ENCODE measurements around the gene CD84. TPM values are rescaled to one million over a fixed set of nuclear protein-coding genes. Genes with fewer than 3 reads are reported as not detected.
"Not testable (repeated sequence)": the region's sequence is repeated elsewhere in the genome, so short reads cannot be mapped to it uniquely, and the experiment has no call there.

The CD84 gene
- polyA plus RNA-seq, 3 donors = 14.5 to 33.5 (median 31.8) TPM

DNA sequence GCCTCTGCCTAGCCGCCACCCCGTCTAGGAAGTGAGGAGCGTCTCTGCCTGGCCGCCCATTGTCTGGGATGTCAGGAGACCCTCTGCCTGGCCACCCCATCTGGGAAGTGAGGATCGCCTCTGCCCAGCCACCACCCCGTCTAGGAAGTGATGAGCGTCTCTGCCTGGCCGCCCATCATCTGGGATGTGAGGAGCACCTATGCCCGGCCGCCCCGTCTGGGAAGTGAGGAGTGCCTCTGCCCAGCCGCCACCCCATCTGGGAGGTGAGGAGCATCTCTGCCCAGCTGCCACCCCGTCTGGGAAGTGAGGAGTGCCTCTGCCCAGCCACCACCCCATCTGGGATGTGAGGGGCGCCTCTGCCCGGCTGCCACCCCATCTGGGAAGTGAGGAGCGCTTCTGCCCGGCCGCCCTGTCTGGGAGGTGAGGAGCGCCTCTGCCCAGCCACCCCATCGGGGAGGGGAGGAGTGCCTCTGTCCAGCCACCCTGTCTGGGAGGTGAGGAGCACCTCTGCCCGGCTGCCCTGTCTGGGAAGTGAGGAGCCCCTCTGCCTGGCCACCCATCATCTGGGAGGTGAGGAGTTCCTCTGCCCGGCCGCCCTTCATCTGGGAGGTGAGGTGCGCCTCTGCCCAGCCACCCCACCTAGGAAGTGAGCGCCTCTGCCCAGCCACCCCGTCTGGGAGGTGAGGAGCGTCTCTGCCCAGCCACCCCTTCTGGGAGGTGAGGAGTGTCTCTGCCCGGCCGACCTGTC lies 47.3 kb downstream of the CD84 start:
- intact Hi-C loops (cut with micrococcal nuclease); H3K4me1 Mint-ChIP-seq; H3K9ac ChIP-seq (ENCODE audit: insufficient read depth, low read length, poor library complexity, severe bottlenecking); H3K27me3 Mint-ChIP-seq (ENCODE audit: low read depth in 3 of 3); H3K27ac ChIP-seq (ENCODE audit: low read depth in 1 of 2, low read length in 2 of 2); DNase-seq; H3K79me2 ChIP-seq (ENCODE audit: insufficient read depth, low read length); H3K4me1 ChIP-seq (ENCODE audit: control insufficient read depth in 1 of 2, insufficient read depth in 2 of 2, low read length in 2 of 2); H3K27me3 ChIP-seq (ENCODE audit: control insufficient read depth in 2 of 2, insufficient read depth in 2 of 2, low read length in 2 of 2); H3K4me2 ChIP-seq (replicated peaks; ENCODE audit: extremely low read depth, low read length, poor library complexity, severe bottlenecking); H3K36me3 ChIP-seq (replicated peaks in 1 of 2; ENCODE audit: control insufficient read depth in 1 of 2, insufficient read depth in 2 of 2, low read length in 2 of 2); H2AFZ ChIP-seq (ENCODE audit: insufficient read depth, low read depth, low read length, poor library complexity, severe bottlenecking); H3K36me3 Mint-ChIP-seq; H3K27ac Mint-ChIP-seq; H4K20me1 ChIP-seq (ENCODE audit: insufficient read depth, low read length); H3K4me3 Mint-ChIP-seq; H3K4me3 ChIP-seq (replicated peaks in 1 of 3; ENCODE audit: low read depth in 2 of 3, low read length in 3 of 3): not testable (repeated sequence)
- WGBS (ENCODE audit: insufficient coverage) = 97% methylated on average over 21 of the region's 29 CpGs
- peaks cover 22 to 26% of the 10 kb centered on the region in 2 donors for H3K9me3 ChIP-seq (replicated peaks in 1 of 2; ENCODE audit: control insufficient read depth in 1 of 2, insufficient read depth in 1 of 2, low read length in 2 of 2)
- H3K9me3 Mint-ChIP-seq = peaks cover 24 to 56% (median 46%) of the 10 kb centered on the region in 7 donors

DNA sequence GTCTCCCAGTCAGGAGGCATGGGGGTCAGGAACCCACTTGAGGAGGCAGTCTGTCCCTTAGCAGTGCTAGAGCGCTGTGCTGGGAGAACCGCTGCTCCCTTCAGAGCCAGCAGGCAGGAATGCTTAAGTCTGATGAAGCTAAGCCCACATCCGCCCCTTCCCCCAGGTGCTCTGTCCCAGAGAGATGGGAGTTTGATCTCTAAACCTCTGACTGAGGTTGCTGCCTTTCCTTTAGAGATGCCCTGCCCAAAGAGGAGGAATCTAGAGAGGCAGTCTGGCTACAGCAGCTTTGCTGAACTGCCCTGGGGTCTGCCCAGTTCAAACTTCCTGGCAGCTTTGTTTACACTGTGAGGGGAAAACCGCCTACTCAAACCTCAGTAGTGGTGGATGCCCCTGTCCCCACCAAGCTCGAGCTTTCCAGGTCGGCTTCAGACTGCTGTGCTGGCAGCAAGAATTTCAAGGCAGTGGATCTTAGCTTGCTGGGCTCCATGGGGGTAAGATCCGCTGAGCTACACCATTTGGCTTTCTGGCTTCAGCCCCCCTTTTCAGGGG lies 49.8 kb downstream of the CD84 start:
- H3K27ac ChIP-seq (ENCODE audit: low read depth in 1 of 2, low read length in 2 of 2); H3K4me3 Mint-ChIP-seq; H2AFZ ChIP-seq (ENCODE audit: insufficient read depth, low read depth, low read length, poor library complexity, severe bottlenecking); H3K27me3 ChIP-seq (ENCODE audit: control insufficient read depth in 2 of 2, insufficient read depth in 2 of 2, low read length in 2 of 2); H3K36me3 Mint-ChIP-seq; H3K36me3 ChIP-seq (replicated peaks in 1 of 2; ENCODE audit: control insufficient read depth in 1 of 2, insufficient read depth in 2 of 2, low read length in 2 of 2); H4K20me1 ChIP-seq (ENCODE audit: insufficient read depth, low read length); H3K79me2 ChIP-seq (ENCODE audit: insufficient read depth, low read length); H3K4me1 ChIP-seq (ENCODE audit: control insufficient read depth in 1 of 2, insufficient read depth in 2 of 2, low read length in 2 of 2); DNase-seq; intact Hi-C loops (cut with micrococcal nuclease); H3K27ac Mint-ChIP-seq; H3K27me3 Mint-ChIP-seq (ENCODE audit: low read depth in 3 of 3); H3K4me1 Mint-ChIP-seq; H3K4me3 ChIP-seq (replicated peaks in 1 of 3; ENCODE audit: low read depth in 2 of 3, low read length in 3 of 3); H3K9ac ChIP-seq (ENCODE audit: insufficient read depth, low read length, poor library complexity, severe bottlenecking); H3K4me2 ChIP-seq (replicated peaks; ENCODE audit: extremely low read depth, low read length, poor library complexity, severe bottlenecking): not testable (repeated sequence)
- H3K9me3 Mint-ChIP-seq = peaks cover 32 to 56% (median 47%) of the 10 kb centered on the region in 7 donors
- H3K9me3 ChIP-seq (replicated peaks in 1 of 2; ENCODE audit: control insufficient read depth in 1 of 2, insufficient read depth in 1 of 2, low read length in 2 of 2) = peaks cover 9 to 18% of the 10 kb centered on the region in 2 donors
- 63% methylated on average over 5 of the region's 7 CpGs for WGBS (ENCODE audit: insufficient coverage)

DNA sequence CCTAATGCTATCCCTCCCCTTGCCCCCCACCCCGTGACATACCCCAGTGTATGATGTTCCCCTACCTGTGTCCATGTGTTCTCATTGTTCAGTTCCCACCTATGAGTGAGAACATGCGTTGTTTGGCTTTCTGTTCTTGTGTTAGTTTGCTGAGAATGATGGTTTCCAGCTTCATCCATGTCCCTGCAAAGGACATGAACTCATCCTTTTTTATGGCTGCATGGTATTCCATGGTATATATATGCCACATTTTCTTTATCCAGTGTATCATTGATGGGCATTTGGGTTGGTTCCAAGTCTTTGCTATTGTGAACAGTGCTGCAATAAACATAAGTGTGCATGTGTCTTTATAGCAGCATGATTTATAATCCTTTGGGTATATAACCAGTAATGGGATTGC lies 55.5 kb downstream of the CD84 start:
- H3K4me1 ChIP-seq (ENCODE audit: control insufficient read depth in 1 of 2, insufficient read depth in 2 of 2, low read length in 2 of 2) = peaks cover 0 to 10% of the 10 kb centered on the region in 2 donors
- H3K27ac ChIP-seq (ENCODE audit: low read depth in 1 of 2, low read length in 2 of 2); H2AFZ ChIP-seq (ENCODE audit: insufficient read depth, low read depth, low read length, poor library complexity, severe bottlenecking); H3K27me3 Mint-ChIP-seq (ENCODE audit: low read depth in 3 of 3); DNase-seq; H3K4me2 ChIP-seq (replicated peaks; ENCODE audit: extremely low read depth, low read length, poor library complexity, severe bottlenecking); H3K9me3 ChIP-seq (replicated peaks in 1 of 2; ENCODE audit: control insufficient read depth in 1 of 2, insufficient read depth in 1 of 2, low read length in 2 of 2); H3K9ac ChIP-seq (ENCODE audit: insufficient read depth, low read length, poor library complexity, severe bottlenecking); H3K4me3 Mint-ChIP-seq; H3K27me3 ChIP-seq (ENCODE audit: control insufficient read depth in 2 of 2, insufficient read depth in 2 of 2, low read length in 2 of 2); H3K27ac Mint-ChIP-seq; H3K36me3 Mint-ChIP-seq; H3K4me3 ChIP-seq (replicated peaks in 1 of 3; ENCODE audit: low read depth in 2 of 3, low read length in 3 of 3); H3K79me2 ChIP-seq (ENCODE audit: insufficient read depth, low read length); H4K20me1 ChIP-seq (ENCODE audit: insufficient read depth, low read length); intact Hi-C loops (cut with micrococcal nuclease); H3K36me3 ChIP-seq (replicated peaks in 1 of 2; ENCODE audit: control insufficient read depth in 1 of 2, insufficient read depth in 2 of 2, low read length in 2 of 2): not testable (repeated sequence)
- WGBS (ENCODE audit: insufficient coverage) = no CpG with 5 or more reads among the region's 2 CpGs
- peaks cover 28% of the 10 kb centered on the region for H3K4me1 Mint-ChIP-seq
- H3K9me3 Mint-ChIP-seq = peaks cover 13 to 22% (median 20%) of the 10 kb centered on the region in 7 donors

Measured in CD14-positive monocyte (primary cell).